ENCODE data around the gene ZNF827.

Gene ZNF827

GRCh38 chr4:145739845-145740244 lies 198.8 kb downstream of the ZNF827 start:
- no peaks in the 10 kb centered on the region for H3K36me3 ChIP-seq (ENCODE audit: control insufficient read depth, insufficient read depth, low read length, severe bottlenecking)
- DNase-seq (ENCODE audit: low read depth) = no peak
- H3K9me3 ChIP-seq (ENCODE audit: control insufficient read depth, low read length) = no peaks in the 10 kb centered on the region

GRCh38 chr4:145736241-145736831 lies 202.3 kb downstream of the ZNF827 start:
- Histone ChIP-seq H3K27me3 (replicated peaks; ENCODE audit: control insufficient read depth, insufficient read depth, low read length) (no peaks in the 10 kb centered on the region), H3K4me3 (ENCODE audit: low read length) (no peak overlapping the region), H3K4me1 (ENCODE audit: control insufficient read depth, insufficient read depth, low read length) (peaks cover 41% of the 10 kb centered on the region), H3K9me3 (ENCODE audit: control insufficient read depth, low read length) (no peaks in the 10 kb centered on the region), H3K36me3 (ENCODE audit: control insufficient read depth, insufficient read depth, low read length, severe bottlenecking) (no peaks in the 10 kb centered on the region), H3K9ac (ENCODE audit: low read length) (peak overlapping the region; percentile 55)
- DNase-seq (ENCODE audit: low read depth) = no peak

More at GRCh38 chr4:145739845-145740244, 198.8 kb downstream of the ZNF827 start:
- Histone ChIP-seq H3K4me1 (ENCODE audit: control insufficient read depth, insufficient read depth, low read length) (peaks cover 21% of the 10 kb centered on the region), H3K9ac (ENCODE audit: low read length) (no peak overlapping the region), H3K4me3 (ENCODE audit: low read length) (no peak overlapping the region), H3K27me3 (replicated peaks; ENCODE audit: control insufficient read depth, insufficient read depth, low read length) (no peaks in the 10 kb centered on the region)

- H3K9ac ChIP-seq (ENCODE audit: low read length) = peak overlapping the region; percentile 55
- no peaks in the 10 kb centered on the region for H3K36me3 ChIP-seq (ENCODE audit: control insufficient read depth, insufficient read depth, low read length, severe bottlenecking)
- H3K27me3 ChIP-seq (replicated peaks; ENCODE audit: control insufficient read depth, insufficient read depth, low read length) = no peaks in the 10 kb centered on the region
- H3K4me3 ChIP-seq (ENCODE audit: low read length) = no peak overlapping the region
- no peak for DNase-seq (ENCODE audit: low read depth)
- H3K4me1 ChIP-seq (ENCODE audit: control insufficient read depth, insufficient read depth, low read length) = peaks cover 43% of the 10 kb centered on the region
- no peaks in the 10 kb centered on the region for H3K9me3 ChIP-seq (ENCODE audit: control insufficient read depth, low read length)
These were observed 202.8 kb downstream of the ZNF827 start for GRCh38 chr4:145735827-145736226.

GRCh38 chr4:145735347-145735675 lies 203.3 kb downstream of the ZNF827 start:
- no peaks in the 10 kb centered on the region for H3K27me3 ChIP-seq (replicated peaks; ENCODE audit: control insufficient read depth, insufficient read depth, low read length)
- no peaks in the 10 kb centered on the region for H3K36me3 ChIP-seq (ENCODE audit: control insufficient read depth, insufficient read depth, low read length, severe bottlenecking)
- H3K4me1 ChIP-seq (ENCODE audit: control insufficient read depth, insufficient read depth, low read length) = peaks cover 45% of the 10 kb centered on the region
- H3K4me3 ChIP-seq (ENCODE audit: low read length) = peak overlapping the region; percentile 70
- H3K9me3 ChIP-seq (ENCODE audit: control insufficient read depth, low read length) = no peaks in the 10 kb centered on the region
- peak; percentile 86 for DNase-seq (ENCODE audit: low read depth)
- peak overlapping the region; percentile 86 for H3K9ac ChIP-seq (ENCODE audit: low read length)

GRCh38 chr4:145734576-145735346 lies 203.9 kb downstream of the ZNF827 start:
- peak; percentile 96 for DNase-seq (ENCODE audit: low read depth)
- H3K4me1 ChIP-seq (ENCODE audit: control insufficient read depth, insufficient read depth, low read length) = peaks cover 45% of the 10 kb centered on the region
- H3K9ac ChIP-seq (ENCODE audit: low read length) = peak overlapping the region; percentile 86
- peak overlapping the region; percentile 70 for H3K4me3 ChIP-seq (ENCODE audit: low read length)
- H3K9me3 ChIP-seq (ENCODE audit: control insufficient read depth, low read length) = no peaks in the 10 kb centered on the region
- no peaks in the 10 kb centered on the region for H3K36me3 ChIP-seq (ENCODE audit: control insufficient read depth, insufficient read depth, low read length, severe bottlenecking)
- no peaks in the 10 kb centered on the region for H3K27me3 ChIP-seq (replicated peaks; ENCODE audit: control insufficient read depth, insufficient read depth, low read length)

- H3K4me3 ChIP-seq (ENCODE audit: low read length) = peak overlapping the region; percentile 75
- peak overlapping the region; percentile 86 for H3K9ac ChIP-seq (ENCODE audit: low read length)
- no peaks in the 10 kb centered on the region for H3K9me3 ChIP-seq (ENCODE audit: control insufficient read depth, low read length)
- peak; percentile 49 for DNase-seq (ENCODE audit: low read depth)
- no peaks in the 10 kb centered on the region for H3K27me3 ChIP-seq (replicated peaks; ENCODE audit: control insufficient read depth, insufficient read depth, low read length)
- no peaks in the 10 kb centered on the region for H3K36me3 ChIP-seq (ENCODE audit: control insufficient read depth, insufficient read depth, low read length, severe bottlenecking)
- peaks cover 45% of the 10 kb centered on the region for H3K4me1 ChIP-seq (ENCODE audit: control insufficient read depth, insufficient read depth, low read length)
These were observed 204.6 kb downstream of the ZNF827 start for GRCh38 chr4:145734031-145734430.

GRCh38 chr4:145732895-145733880 lies 205.4 kb downstream of the ZNF827 start:
- peak overlapping the region; percentile 76 for H3K4me3 ChIP-seq (ENCODE audit: low read length)
- H3K9me3 ChIP-seq (ENCODE audit: control insufficient read depth, low read length) = no peaks in the 10 kb centered on the region
- H3K27me3 ChIP-seq (replicated peaks; ENCODE audit: control insufficient read depth, insufficient read depth, low read length) = no peaks in the 10 kb centered on the region
- peak; percentile 98 for DNase-seq (ENCODE audit: low read depth)
- H3K4me1 ChIP-seq (ENCODE audit: control insufficient read depth, insufficient read depth, low read length) = peaks cover 45% of the 10 kb centered on the region
- H3K36me3 ChIP-seq (ENCODE audit: control insufficient read depth, insufficient read depth, low read length, severe bottlenecking) = no peaks in the 10 kb centered on the region
- H3K9ac ChIP-seq (ENCODE audit: low read length) = peak overlapping the region; percentile 86

- DNase-seq (ENCODE audit: low read depth) = no peak
- H3K4me3 ChIP-seq (ENCODE audit: low read length) = peak overlapping the region; percentile 76
- H3K27me3 ChIP-seq (replicated peaks; ENCODE audit: control insufficient read depth, insufficient read depth, low read length) = no peaks in the 10 kb centered on the region
These were observed 206.4 kb downstream of the ZNF827 start for GRCh38 chr4:145732001-145732815.

GRCh38 chr4:145731028-145731427 lies 207.6 kb downstream of the ZNF827 start:
- Histone ChIP-seq H3K9me3 (ENCODE audit: control insufficient read depth, low read length) (no peaks in the 10 kb centered on the region), H3K4me3 (ENCODE audit: low read length) (no peak overlapping the region), H3K4me1 (ENCODE audit: control insufficient read depth, insufficient read depth, low read length) (peaks cover 36% of the 10 kb centered on the region), H3K9ac (ENCODE audit: low read length) (no peak overlapping the region), H3K27me3 (replicated peaks; ENCODE audit: control insufficient read depth, insufficient read depth, low read length) (no peaks in the 10 kb centered on the region), H3K36me3 (ENCODE audit: control insufficient read depth, insufficient read depth, low read length, severe bottlenecking) (no peaks in the 10 kb centered on the region)
- no peak for DNase-seq (ENCODE audit: low read depth)

More at GRCh38 chr4:145732001-145732815, 206.4 kb downstream of the ZNF827 start:
- no peaks in the 10 kb centered on the region for H3K36me3 ChIP-seq (ENCODE audit: control insufficient read depth, insufficient read depth, low read length, severe bottlenecking)
- H3K4me1 ChIP-seq (ENCODE audit: control insufficient read depth, insufficient read depth, low read length) = peaks cover 45% of the 10 kb centered on the region
- no peaks in the 10 kb centered on the region for H3K9me3 ChIP-seq (ENCODE audit: control insufficient read depth, low read length)
- peak overlapping the region; percentile 82 for H3K9ac ChIP-seq (ENCODE audit: low read length)

GRCh38 chr4:145730026-145730425 lies 208.6 kb downstream of the ZNF827 start:
- no peak overlapping the region for H3K4me3 ChIP-seq (ENCODE audit: low read length)
- H3K4me1 ChIP-seq (ENCODE audit: control insufficient read depth, insufficient read depth, low read length) = peaks cover 26% of the 10 kb centered on the region
- no peak for DNase-seq (ENCODE audit: low read depth)
- H3K27me3 ChIP-seq (replicated peaks; ENCODE audit: control insufficient read depth, insufficient read depth, low read length) = no peaks in the 10 kb centered on the region
- no peaks in the 10 kb centered on the region for H3K36me3 ChIP-seq (ENCODE audit: control insufficient read depth, insufficient read depth, low read length, severe bottlenecking)
- H3K9me3 ChIP-seq (ENCODE audit: control insufficient read depth, low read length) = no peaks in the 10 kb centered on the region
- no peak overlapping the region for H3K9ac ChIP-seq (ENCODE audit: low read length)
